ENCODE results near the gene CYB5D1. TPM values are rescaled to one million over a fixed set of nuclear protein-coding genes. Genes with fewer than 3 reads are reported as not detected.

Gene CYB5D1
- total RNA-seq, 1 donor from 2014 or later, result 17.8 TPM

DNA sequence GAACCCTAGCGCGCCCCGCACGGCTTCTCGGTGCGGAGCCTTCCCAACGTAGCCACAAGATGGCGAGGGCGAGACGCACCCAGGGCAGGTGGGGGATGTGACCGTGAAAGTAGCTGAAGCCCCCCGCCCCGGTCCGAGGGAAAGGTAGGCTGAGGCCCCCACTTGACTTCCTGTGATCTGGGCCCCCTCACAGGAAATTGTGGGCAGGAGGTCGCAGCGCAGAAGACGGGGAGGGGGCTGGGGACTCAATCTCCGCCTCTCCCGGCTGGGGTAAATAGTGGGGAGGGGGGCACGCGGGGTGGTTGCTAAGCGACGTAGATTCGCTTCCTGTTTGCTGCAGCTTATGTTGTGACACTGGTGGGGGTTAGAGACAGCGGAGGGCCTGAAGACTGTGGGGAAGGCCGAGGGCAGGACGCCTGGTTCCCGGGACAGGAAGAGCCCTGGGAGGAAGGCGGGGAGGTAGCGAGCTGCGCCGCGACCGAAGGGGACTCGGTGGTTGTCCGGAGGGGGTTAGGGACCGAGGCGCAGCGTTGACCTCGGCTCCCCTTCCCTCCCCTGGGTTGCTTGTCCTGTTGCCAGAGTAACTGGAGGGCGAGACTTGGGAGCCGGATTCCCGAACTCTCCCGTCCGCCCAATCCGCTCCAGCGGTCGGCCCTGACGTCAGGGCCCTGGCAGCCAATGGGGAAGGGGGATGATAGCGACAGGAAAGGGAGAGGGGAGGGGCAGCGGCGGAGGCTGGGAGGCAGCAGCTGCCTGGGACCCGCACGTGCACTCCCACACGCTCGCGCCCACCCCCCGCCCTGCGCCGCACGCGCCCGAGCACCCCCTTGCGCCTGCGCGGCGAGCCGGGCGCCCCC lies 22.6 kb upstream of the CYB5D1 start:
- H3K27me3 ChIP-seq (ENCODE audit: low read depth), result no peaks in the 10 kb centered on the region
- H3K4me1 ChIP-seq, result peaks cover 66% of the 10 kb centered on the region
- peak; percentile 98 for DNase-seq
- intact Hi-C loops (cut with micrococcal nuclease), result no loop called here
- TF ChIP-seq, protein P1, sequence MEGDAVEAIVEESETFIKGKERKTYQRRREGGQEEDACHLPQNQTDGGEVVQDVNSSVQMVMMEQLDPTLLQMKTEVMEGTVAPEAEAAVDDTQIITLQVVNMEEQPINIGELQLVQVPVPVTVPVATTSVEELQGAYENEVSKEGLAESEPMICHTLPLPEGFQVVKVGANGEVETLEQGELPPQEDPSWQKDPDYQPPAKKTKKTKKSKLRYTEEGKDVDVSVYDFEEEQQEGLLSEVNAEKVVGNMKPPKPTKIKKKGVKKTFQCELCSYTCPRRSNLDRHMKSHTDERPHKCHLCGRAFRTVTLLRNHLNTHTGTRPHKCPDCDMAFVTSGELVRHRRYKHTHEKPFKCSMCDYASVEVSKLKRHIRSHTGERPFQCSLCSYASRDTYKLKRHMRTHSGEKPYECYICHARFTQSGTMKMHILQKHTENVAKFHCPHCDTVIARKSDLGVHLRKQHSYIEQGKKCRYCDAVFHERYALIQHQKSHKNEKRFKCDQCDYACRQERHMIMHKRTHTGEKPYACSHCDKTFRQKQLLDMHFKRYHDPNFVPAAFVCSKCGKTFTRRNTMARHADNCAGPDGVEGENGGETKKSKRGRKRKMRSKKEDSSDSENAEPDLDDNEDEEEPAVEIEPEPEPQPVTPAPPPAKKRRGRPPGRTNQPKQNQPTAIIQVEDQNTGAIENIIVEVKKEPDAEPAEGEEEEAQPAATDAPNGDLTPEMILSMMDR (IDR thresholded peaks at IDR 0.05; ENCODE audit: borderline replicate concordance), result peak; percentile 82
- H3K4me3 ChIP-seq, result peak overlapping the region; percentile 88
- H3K9me3 ChIP-seq (replicated peaks), result no peaks in the 10 kb centered on the region
- peak overlapping the region; percentile 99 for H3K27ac ChIP-seq (replicated peaks)
- no peaks in the 10 kb centered on the region for H3K36me3 ChIP-seq

DNA sequence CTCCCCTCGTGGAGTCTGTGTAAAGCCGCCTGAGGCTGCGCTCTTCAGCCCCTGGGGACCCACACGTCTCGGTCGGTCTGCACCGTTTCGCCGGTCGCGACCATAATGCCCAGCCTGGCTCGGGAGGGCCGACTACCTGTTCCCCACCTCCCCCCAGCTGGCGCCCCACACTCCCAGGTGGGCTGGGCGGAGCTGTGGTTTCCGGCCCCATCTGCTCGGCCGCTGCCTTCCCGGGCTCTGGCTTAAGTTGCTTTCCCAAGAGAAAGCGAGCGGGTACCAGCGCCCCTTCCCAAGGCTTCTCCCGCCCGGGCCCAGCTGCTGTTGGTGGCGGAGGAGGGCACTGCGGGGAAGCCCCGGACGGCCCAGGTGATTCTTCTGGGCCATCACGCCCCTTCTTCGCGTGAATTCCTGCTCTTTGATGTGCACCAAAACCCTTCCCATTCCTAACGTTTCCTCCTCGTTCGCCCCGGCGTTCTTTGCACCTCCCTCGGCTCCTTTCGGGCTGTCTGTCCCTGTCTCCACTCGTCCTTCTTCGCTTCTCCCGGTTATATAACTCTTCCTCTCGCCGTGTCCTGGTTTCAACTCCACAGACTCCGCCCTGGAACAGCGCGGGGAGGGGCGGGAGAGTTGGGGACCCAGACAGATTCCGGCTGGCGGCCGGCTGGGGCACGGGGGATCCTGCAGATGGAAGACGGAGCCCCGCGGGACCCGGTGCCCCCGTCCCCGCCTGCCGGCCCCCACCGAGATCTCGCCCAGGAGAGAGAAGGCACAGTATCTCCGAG lies 21.8 kb upstream of the CYB5D1 start:
- intact Hi-C loops (cut with micrococcal nuclease), result no loop called here
- TF ChIP-seq, protein P1 (IDR thresholded peaks at IDR 0.05; ENCODE audit: borderline replicate concordance), result no peak
- H3K27ac ChIP-seq (replicated peaks), result peak overlapping the region; percentile 99
- H3K36me3 ChIP-seq, result no peaks in the 10 kb centered on the region
- no peaks in the 10 kb centered on the region for H3K27me3 ChIP-seq (ENCODE audit: low read depth)
- DNase-seq, result peak; percentile 84
- peaks cover 74% of the 10 kb centered on the region for H3K4me1 ChIP-seq
- no peaks in the 10 kb centered on the region for H3K9me3 ChIP-seq (replicated peaks)
- H3K4me3 ChIP-seq, result peak overlapping the region; percentile 88

DNA sequence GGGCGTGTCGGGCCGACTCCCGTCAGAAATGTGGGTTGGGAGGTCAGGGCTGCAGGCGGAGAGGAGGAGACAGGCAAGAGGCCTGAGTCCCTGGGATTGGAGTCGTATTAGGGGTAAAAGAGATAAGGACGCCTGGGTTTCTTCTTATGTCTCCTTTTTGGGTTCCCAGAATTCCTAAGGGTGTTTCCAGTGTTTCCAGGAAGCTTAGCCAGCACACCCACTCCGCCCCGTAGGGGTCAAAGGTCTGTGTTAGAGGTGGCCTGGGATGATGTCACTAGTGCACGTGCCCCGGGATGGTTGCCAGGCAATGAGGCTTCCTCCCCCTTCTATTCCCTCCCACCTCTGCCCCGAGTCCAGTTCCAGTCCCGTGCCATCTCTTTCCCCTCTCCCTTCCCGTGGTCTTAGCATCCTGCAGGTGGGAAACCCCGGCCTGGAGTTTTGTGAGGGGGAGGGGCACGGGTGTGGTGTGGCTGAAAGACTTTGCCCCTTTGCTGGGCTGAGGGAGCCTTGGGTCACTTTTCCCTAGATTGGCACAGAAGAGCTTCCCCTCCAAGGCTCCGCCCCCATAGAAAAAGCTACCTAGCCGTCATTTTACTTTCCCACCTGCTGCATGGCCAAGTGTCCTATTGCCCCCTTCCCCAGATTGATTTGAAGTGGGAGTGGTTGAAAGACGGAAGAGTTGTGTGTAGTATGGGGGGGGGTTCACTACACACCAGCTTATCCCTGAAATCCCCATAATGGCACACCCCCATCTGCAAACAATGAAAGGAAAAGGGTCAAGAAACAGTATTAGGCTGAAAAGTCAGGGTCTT lies 21.0 kb upstream of the CYB5D1 start:
- Histone ChIP-seq H3K4me1 (peaks cover 82% of the 10 kb centered on the region), H3K27me3 (ENCODE audit: low read depth) (no peaks in the 10 kb centered on the region), H3K9me3 (replicated peaks) (no peaks in the 10 kb centered on the region), H3K4me3 (peak overlapping the region; percentile 88), H3K36me3 (no peaks in the 10 kb centered on the region), H3K27ac (replicated peaks) (peak overlapping the region; percentile 99)
- intact Hi-C loops (cut with micrococcal nuclease), result no loop called here
- TF ChIP-seq, protein P1 (IDR thresholded peaks at IDR 0.05; ENCODE audit: borderline replicate concordance), result no peak
- DNase-seq, result peak; percentile 90

DNA sequence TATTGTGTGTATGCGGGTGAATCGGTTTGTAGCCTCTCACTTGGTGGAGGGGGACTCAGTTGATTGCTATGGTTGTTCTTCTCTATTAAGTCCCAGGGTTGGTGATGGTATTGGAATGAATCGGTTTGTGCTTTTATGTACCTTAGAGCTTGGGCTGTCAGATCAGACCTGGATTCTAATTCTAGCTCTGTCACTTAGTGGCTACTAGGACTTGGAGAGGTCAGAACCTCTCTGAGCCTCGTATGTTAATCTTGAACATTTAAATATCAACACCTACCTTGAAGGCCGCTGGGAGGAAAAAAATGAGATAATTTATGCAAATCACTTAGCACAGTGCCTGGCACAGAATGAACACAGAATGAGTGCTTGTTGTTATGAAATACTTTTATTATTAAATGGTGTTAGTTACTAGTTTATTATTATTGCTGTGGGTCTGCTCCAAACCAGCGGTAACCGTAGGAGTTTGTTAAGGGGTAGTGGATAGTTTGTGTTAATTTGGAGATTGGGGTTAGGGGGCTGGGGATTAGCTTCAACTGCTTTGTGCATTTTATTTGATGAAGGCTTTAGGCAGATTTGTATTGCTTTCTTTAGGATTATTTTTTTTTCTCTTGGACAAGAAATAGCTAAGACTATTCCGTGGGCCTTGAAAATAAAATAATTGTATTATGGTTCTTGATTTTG lies 20.3 kb upstream of the CYB5D1 start:
- Histone ChIP-seq H3K27me3 (ENCODE audit: low read depth) (no peaks in the 10 kb centered on the region), H3K4me3 (peak overlapping the region; percentile 88), H3K9me3 (replicated peaks) (no peaks in the 10 kb centered on the region), H3K36me3 (no peaks in the 10 kb centered on the region), H3K4me1 (peaks cover 89% of the 10 kb centered on the region), H3K27ac (replicated peaks) (peak overlapping the region; percentile 99)
- DNase-seq, result no peak
- intact Hi-C loops (cut with micrococcal nuclease), result no loop called here
- TF ChIP-seq, protein P1 (IDR thresholded peaks at IDR 0.05; ENCODE audit: borderline replicate concordance), result no peak

Measured in left ventricle myocardium inferior (tissue), 1 donor.